WI38 (cell line): Measurements from ENCODE around the gene NCS1.
"Not testable (repeated sequence)": the region's sequence is repeated elsewhere in the genome, so short reads cannot be mapped to it uniquely, and the experiment has no call there.

Experiments
- H3K4me3 ChIP-seq: 2 replicates; pipeline ENCODE4 v1.5.1; 2011; ENCODE audit warnings: low read depth, mild to moderate bottlenecking, control low read depth, low read length
- TF ChIP-seq, protein P1 (sequence below): IDR thresholded peaks from 2 replicates; pipeline ENCODE4 v1.5.1; 2012; ENCODE audit warnings: low read depth, mild to moderate bottlenecking, control low read depth, low read length

Gene NCS1

DNA sequence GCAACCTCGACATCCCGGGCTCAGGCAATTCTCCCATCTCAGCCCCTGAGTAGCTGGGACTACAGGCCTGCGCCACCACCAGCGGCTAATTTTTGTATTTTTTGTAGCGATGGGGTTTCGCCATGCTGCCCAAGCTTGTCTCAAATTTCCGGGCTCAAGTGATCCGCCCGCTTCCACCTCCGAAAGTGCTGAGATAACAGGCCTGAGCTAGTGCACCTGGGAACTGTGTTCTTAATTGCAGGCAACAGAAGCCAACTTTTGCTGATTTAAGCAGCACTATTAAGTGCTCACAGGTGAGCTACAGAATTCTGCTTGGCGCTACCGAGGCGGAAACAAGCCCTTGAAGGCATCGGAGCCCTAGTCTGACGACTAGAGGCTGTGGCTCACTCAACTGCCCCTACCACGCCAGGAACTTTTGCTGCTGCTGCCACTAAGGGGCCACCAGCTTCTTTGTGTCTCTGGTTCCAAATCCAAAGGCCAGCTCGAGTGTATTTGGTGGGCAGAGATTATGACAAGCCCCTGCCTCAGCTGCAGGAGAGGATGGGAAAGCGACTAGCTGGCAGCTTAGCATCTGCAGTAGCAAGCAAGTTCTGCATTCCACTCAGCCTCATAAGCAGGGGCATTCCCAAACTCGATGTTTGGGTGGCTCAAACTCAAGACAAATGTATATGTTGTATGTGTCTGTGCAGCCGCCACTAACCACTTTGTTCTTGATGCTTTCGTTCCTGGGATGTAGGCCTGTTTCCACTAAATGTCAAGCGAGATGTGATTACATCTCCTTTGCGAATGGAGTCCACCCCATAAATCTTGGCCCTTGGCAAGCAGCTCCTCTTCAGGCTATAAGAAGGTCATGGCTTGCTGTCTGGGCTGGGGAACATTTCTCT, 82.8 kb downstream of the NCS1 start:
- TF ChIP-seq, protein P1, sequence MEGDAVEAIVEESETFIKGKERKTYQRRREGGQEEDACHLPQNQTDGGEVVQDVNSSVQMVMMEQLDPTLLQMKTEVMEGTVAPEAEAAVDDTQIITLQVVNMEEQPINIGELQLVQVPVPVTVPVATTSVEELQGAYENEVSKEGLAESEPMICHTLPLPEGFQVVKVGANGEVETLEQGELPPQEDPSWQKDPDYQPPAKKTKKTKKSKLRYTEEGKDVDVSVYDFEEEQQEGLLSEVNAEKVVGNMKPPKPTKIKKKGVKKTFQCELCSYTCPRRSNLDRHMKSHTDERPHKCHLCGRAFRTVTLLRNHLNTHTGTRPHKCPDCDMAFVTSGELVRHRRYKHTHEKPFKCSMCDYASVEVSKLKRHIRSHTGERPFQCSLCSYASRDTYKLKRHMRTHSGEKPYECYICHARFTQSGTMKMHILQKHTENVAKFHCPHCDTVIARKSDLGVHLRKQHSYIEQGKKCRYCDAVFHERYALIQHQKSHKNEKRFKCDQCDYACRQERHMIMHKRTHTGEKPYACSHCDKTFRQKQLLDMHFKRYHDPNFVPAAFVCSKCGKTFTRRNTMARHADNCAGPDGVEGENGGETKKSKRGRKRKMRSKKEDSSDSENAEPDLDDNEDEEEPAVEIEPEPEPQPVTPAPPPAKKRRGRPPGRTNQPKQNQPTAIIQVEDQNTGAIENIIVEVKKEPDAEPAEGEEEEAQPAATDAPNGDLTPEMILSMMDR = no peak

DNA sequence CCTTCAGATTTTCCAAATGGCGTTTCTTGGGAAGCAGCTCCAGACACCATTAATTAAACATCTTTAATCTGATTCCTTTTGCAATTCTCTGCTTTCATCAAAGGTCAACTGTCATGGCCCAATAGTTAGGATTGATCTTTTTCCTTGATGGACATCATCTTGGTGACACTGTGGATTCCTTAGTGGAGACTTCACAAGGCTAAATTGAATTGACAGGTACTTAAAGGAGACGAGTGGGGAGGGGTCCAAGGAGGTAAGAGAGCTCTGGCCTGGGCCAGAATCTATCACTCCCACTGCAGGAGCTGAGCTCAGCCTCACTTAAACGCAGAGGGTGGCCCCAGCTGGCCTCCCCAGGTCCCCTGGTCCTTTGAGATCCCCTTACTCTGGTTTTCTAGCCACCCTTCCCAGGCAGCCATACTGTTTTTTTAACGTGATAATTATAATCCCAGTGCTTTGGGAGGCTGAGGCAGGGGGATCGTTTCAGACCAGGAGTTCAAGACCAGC, 83.5 kb downstream of the NCS1 start:
- TF ChIP-seq, protein P1 = no peak
- no peak overlapping the region for H3K4me3 ChIP-seq

More for the DNA sequence above, 82.8 kb downstream of the NCS1 start:
- H3K4me3 ChIP-seq = no peak overlapping the region

DNA sequence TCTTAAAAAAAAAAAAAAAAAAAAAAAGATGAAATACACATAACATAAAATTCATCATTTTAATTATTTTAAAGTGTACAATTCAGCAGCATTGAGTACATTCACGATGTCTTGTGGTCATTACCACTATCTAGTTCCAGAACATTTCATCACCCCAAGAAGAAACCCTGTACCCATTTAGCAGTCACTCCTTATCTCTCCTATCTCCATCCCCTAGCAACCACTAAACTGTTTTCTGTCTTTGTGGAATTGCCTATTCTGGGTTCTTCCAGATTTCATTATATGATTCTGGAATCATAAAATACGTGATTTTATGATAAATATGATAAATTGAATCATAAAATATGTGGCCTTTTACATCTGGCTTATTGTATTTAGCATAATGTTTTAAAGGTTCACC, 84.4 kb downstream of the NCS1 start:
- TF ChIP-seq, protein P1 = no peak

DNA sequence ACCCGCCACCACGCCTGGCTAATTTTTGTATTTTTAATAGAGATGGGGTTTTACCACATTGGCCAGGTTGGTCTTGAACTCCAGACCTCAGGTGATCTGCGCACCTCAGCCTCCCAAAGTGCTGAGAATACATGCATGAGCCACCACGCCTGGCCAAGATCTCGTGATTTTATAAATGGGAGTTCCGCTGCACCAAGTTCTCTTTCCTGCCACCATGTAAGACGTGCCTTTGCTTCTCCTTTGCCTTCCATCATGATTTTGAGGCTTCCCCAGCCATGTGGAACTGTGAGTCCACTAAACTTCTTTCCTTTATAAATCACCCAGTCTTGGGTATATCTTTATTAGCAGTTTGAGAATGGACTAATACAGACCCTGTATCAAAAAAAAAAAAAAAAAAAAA, 85.9 kb downstream of the NCS1 start:
- H3K4me3 ChIP-seq = not testable (repeated sequence)

More for the DNA sequence above, 84.4 kb downstream of the NCS1 start:
- H3K4me3 ChIP-seq = no peak overlapping the region

DNA sequence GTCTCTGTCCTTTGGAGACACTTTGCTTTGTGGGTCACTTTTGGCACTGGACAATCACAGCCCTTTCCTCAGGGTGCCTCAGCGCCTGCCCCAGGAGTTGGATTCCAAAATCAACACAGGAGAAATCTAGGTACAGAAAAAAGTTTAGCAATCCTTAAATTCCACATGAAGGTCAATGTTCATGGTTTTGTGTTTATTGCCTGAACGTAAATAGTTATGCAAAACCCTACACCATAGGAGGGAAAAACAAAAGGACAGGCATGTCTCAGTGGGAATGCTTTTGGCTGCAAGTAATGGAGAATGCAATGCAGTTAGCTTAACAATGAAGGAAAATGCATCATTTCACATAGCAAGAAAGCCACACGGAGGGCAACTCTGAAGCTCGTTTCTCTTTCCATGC, 86.8 kb downstream of the NCS1 start:
- no peak overlapping the region for H3K4me3 ChIP-seq
- TF ChIP-seq, protein P1 = no peak

DNA sequence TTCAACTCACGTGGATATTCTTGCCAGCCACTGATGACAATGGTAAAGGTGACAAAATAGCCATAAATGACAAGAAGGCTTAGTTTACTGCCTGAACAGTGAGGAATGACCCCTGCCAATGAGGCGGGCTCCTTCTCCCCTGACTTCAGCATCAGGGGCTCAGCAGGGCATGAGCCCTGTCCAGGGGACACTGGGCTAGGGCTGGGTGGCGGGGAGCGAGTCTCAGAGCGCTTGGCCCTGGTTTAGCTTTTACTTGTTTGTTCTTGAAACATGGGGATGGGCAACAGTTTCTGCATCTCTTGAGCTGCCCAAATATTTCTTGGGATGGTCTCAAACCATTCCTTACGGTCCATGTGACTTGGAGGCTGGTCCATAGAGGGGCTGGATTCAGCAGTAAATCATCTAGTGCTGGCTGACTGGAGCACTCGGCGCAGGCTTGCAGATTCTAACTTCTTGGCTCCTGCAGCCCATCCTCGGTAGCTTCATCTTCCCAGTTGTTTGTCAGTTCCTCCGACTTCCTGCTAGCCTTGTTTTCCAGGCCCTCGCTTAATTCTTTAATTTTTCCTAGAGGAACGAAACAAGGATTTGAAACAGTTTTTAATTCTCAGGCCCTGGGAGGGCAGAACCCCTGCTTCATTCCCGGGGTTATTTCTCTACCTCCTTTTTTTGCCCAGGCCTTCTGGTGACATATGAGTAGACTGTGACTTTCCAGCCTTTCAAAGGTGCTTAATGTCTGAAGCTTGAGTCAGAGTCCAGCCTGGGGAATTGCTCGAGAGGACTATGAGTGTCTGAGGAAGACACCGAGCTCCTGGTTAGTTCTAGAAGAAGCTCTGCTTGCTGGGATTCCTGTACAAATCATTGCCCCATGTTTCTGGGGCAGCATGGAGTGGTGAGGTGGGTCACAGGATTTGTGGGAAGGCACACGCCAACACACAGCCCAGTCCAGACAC, 88.9 kb downstream of the NCS1 start:
- TF ChIP-seq, protein P1 = no peak
- no peak overlapping the region for H3K4me3 ChIP-seq

DNA sequence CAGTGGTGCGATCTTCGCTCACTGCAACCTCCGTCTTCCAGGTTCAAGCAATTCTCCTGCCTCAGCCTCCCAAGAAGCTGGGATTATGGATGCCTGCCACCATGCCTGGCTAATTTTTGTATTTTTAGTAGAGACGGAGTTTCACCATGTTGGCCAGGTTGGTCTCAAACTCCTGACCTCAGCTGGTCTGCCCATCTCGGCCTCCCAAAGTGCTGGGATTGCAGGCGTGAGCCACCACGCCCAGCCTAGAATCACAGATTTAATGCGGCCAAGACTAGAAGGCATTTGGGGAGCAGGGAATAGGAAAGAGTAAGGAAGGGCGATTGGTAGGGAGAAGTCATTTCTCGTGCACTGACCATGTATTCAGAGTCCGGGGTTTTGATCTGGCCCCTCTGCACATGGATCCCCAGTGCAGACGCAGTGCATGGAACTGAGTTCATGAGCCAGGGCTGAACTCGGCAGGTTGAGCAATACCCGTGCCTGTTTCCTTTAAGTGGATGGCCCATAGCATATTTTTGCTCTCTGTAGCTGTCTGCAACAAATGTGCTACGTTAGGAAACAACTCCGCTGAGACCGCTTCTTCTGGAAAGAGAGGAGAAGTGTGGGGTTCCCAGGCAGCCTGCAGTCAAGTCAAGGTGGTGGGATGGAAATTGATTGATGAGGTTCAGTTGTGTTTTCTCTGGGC, 90.0 kb downstream of the NCS1 start:
- TF ChIP-seq, protein P1 = no peak
- no peak overlapping the region for H3K4me3 ChIP-seq
